ENCODE results near the gene SLC38A2. TPM values are rescaled to one million over a fixed set of nuclear protein-coding genes. Genes with fewer than 3 reads are reported as not detected.
A peak's percentile ranks its signal among the peaks of the same experiment; 100 is the strongest.

SLC38A2 gene
- total RNA-seq, 1 experiment from 2014 or later = 381 TPM

DNA sequence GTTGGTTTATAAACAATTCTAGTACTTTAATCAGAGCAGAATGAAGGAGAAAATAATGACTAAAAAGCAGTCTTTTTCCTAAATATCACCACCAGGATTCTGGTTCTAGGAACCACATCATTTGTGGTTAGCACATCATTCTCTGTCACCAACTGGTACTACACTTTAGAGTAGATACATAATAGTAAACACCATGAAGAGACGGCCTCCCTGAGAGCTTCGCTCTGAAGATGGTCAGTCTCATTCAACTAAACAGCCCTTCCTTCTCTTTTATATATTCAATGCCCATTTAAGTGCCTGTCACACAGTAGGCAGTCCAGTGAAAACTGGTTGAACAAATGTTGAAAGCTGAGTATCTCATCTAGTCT lies 10.9 kb downstream of the SLC38A2 start:
- peaks cover 40% of the 10 kb centered on the region for H3K4me1 Mint-ChIP-seq
- DNase-seq (ENCODE audit: low spot score) (no peak), ATAC-seq (no peak)
- no peaks in the 10 kb centered on the region for H3K9me3 Mint-ChIP-seq
- peaks cover 73% of the 10 kb centered on the region for H3K36me3 Mint-ChIP-seq
- H3K4me3 Mint-ChIP-seq = no peak overlapping the region
- 0 out of 2 replicates have a peak, but pooled peaks have one; percentile 44 for TF ChIP-seq PRRX2 (CRISPR knock-in tag; IDR thresholded peaks at IDR 0.05)
- TF ChIP-seq ZNF317 (CRISPR knock-in tag; IDR thresholded peaks at IDR 0.05; ENCODE audit: borderline replicate concordance, low read depth) = no peak
- no peak for TF ChIP-seq ZNF219 (CRISPR knock-in tag; IDR thresholded peaks at IDR 0.05; ENCODE audit: borderline replicate concordance)
- TF ChIP-seq KAT7 (CRISPR knock-in tag; IDR thresholded peaks at IDR 0.05; ENCODE audit: borderline replicate concordance) = no peak
- TF ChIP-seq RORB (CRISPR knock-in tag; IDR thresholded peaks at IDR 0.05) = no peak
- no peak for TF ChIP-seq ZNF396 (CRISPR knock-in tag; IDR thresholded peaks at IDR 0.05; ENCODE audit: borderline replicate concordance)
- TF ChIP-seq MYBL2 (CRISPR knock-in tag; IDR thresholded peaks at IDR 0.05) = no peak
- 0 out of 2 replicates have a peak, but pooled peaks have one; percentile 19 for TF ChIP-seq NFATC4 (CRISPR knock-in tag; IDR thresholded peaks at IDR 0.05)
- TF ChIP-seq IRF2 (CRISPR knock-in tag; IDR thresholded peaks at IDR 0.05; ENCODE audit: borderline replicate concordance, low read depth) = no peak
- no peak for TF ChIP-seq HMGA2 (CRISPR knock-in tag; IDR thresholded peaks at IDR 0.05)
- POLR2A ChIA-PET = no interaction called here
- no peaks in the 10 kb centered on the region for H3K27me3 Mint-ChIP-seq (ENCODE audit: low read depth)
- CTCF ChIA-PET = no interaction called here
- H3K27ac Mint-ChIP-seq = peak overlapping the region; percentile 26; the same call in 1 of the 2 replicates

DNA sequence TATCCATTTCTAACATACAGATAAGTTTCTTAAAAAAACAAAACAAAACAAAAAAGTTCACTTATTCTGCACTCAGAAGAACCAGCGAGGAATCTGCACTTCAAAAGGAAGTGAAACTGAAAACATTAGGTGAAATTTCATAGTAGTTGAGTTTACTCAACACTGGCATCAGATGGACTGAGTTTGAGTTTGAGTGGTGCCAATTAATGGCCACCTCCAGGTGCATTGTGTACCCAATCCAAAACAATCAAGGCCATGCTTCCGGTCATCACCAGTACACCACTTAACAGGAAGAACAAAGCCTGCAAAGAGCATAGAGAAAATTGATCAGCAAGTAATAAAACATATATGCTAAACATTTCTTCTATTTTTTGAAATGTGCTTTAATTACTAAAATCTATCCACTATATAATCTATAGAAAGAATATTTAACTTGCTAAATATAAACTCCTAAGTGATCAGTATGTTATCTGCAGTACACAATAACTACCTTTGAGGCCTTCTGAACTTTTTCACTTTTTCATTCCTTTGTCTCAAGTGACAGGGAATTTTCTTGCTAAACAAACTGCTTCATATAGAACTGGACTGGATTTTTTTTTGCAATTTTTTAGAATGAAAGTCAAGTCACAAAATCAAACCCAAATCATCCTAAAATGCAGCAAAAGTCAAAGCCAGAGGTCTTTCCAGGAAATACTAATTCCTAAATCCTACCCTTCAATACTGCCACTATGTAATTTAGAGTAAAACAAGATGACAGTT lies 11.5 kb downstream of the SLC38A2 start:
- DNase-seq (ENCODE audit: low spot score) (no peak), ATAC-seq (no peak)
- TF ChIP-seq ZNF121 (CRISPR knock-in tag; IDR thresholded peaks at IDR 0.05) = no peak
- TF ChIP-seq, protein P1, sequence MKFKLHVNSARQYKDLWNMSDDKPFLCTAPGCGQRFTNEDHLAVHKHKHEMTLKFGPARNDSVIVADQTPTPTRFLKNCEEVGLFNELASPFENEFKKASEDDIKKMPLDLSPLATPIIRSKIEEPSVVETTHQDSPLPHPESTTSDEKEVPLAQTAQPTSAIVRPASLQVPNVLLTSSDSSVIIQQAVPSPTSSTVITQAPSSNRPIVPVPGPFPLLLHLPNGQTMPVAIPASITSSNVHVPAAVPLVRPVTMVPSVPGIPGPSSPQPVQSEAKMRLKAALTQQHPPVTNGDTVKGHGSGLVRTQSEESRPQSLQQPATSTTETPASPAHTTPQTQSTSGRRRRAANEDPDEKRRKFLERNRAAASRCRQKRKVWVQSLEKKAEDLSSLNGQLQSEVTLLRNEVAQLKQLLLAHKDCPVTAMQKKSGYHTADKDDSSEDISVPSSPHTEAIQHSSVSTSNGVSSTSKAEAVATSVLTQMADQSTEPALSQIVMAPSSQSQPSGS (CRISPR knock-in tag; IDR thresholded peaks at IDR 0.05; ENCODE audit: borderline replicate concordance, low read depth) = no peak
- Mint-ChIP-seq H3K36me3 (peaks cover 67% of the 10 kb centered on the region), H3K27ac (no peak overlapping the region; the same call in 1 of the 2 replicates), H3K4me1 (peaks cover 40% of the 10 kb centered on the region), H3K27me3 (ENCODE audit: low read depth) (no peaks in the 10 kb centered on the region), H3K9me3 (no peaks in the 10 kb centered on the region), H3K4me3 (no peak overlapping the region)
- ChIA-PET CTCF (no interaction called here), POLR2A (no interaction called here)

DNA sequence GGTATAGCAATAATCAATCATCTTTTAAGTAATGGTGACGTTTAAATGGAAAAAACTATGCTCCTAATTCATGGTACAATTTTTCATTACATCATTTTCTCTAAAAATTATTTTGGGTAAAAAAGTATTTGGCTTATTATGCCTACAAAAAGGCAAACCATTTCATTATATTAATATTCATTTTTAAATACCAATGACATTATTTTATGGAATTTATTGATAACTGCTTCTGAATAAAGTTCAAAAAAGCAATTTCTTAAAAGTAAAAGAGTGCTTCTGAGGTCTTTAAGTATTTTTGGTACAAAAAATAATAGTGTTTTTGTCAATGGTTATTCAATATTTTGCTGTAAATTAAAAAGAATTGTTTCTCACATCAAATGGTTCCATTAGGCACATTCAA lies 12.2 kb downstream of the SLC38A2 start:
- POLR2A ChIA-PET = no interaction called here
- Mint-ChIP-seq H3K4me3 (no peak overlapping the region), H3K9me3 (no peaks in the 10 kb centered on the region), H3K27ac (no peak overlapping the region), H3K36me3 (peaks cover 60% of the 10 kb centered on the region), H3K27me3 (ENCODE audit: low read depth) (no peaks in the 10 kb centered on the region), H3K4me1 (peaks cover 37% of the 10 kb centered on the region)
- CTCF ChIA-PET = no interaction called here
- DNase-seq (ENCODE audit: low spot score) = no peak
- no peak for ATAC-seq
- TF ChIP-seq, protein P1 (CRISPR knock-in tag; IDR thresholded peaks at IDR 0.05; ENCODE audit: borderline replicate concordance, low read depth) = no peak
- TF ChIP-seq RORB (CRISPR knock-in tag; IDR thresholded peaks at IDR 0.05) = no peak
- TF ChIP-seq, protein P2, sequence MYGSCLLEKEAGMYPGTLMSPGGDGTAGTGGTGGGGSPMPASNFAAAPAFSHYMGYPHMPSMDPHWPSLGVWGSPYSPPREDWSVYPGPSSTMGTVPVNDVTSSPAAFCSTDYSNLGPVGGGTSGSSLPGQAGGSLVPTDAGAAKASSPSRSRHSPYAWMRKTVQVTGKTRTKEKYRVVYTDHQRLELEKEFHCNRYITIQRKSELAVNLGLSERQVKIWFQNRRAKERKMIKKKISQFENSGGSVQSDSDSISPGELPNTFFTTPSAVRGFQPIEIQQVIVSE (CRISPR knock-in tag; IDR thresholded peaks at IDR 0.05; ENCODE audit: borderline replicate concordance) = no peak
- TF ChIP-seq, protein P3, sequence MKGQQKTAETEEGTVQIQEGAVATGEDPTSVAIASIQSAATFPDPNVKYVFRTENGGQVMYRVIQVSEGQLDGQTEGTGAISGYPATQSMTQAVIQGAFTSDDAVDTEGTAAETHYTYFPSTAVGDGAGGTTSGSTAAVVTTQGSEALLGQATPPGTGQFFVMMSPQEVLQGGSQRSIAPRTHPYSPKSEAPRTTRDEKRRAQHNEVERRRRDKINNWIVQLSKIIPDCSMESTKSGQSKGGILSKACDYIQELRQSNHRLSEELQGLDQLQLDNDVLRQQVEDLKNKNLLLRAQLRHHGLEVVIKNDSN (CRISPR knock-in tag; IDR thresholded peaks at IDR 0.05) = no peak
- no peak for TF ChIP-seq ZBTB21 (CRISPR knock-in tag; IDR thresholded peaks at IDR 0.05; ENCODE audit: borderline replicate concordance)
- TF ChIP-seq ZNF121 (CRISPR knock-in tag; IDR thresholded peaks at IDR 0.05) = no peak
- TF ChIP-seq, protein P4, sequence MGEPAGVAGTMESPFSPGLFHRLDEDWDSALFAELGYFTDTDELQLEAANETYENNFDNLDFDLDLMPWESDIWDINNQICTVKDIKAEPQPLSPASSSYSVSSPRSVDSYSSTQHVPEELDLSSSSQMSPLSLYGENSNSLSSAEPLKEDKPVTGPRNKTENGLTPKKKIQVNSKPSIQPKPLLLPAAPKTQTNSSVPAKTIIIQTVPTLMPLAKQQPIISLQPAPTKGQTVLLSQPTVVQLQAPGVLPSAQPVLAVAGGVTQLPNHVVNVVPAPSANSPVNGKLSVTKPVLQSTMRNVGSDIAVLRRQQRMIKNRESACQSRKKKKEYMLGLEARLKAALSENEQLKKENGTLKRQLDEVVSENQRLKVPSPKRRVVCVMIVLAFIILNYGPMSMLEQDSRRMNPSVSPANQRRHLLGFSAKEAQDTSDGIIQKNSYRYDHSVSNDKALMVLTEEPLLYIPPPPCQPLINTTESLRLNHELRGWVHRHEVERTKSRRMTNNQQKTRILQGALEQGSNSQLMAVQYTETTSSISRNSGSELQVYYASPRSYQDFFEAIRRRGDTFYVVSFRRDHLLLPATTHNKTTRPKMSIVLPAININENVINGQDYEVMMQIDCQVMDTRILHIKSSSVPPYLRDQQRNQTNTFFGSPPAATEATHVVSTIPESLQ (CRISPR knock-in tag; IDR thresholded peaks at IDR 0.05) = no peak
- TF ChIP-seq, protein P5, sequence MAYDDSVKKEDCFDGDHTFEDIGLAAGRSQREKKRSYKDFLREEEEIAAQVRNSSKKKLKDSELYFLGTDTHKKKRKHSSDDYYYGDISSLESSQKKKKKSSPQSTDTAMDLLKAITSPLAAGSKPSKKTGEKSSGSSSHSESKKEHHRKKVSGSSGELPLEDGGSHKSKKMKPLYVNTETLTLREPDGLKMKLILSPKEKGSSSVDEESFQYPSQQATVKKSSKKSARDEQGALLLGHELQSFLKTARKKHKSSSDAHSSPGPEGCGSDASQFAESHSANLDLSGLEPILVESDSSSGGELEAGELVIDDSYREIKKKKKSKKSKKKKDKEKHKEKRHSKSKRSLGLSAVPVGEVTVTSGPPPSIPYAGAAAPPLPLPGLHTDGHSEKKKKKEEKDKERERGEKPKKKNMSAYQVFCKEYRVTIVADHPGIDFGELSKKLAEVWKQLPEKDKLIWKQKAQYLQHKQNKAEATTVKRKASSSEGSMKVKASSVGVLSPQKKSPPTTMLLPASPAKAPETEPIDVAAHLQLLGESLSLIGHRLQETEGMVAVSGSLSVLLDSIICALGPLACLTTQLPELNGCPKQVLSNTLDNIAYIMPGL (CRISPR knock-in tag; IDR thresholded peaks at IDR 0.05) = no peak
- no peak for TF ChIP-seq NFE2L1 (CRISPR knock-in tag; IDR thresholded peaks at IDR 0.05)
- no peak for TF ChIP-seq ZNF219 (CRISPR knock-in tag; IDR thresholded peaks at IDR 0.05; ENCODE audit: borderline replicate concordance)
- TF ChIP-seq NR2C2 (CRISPR knock-in tag; IDR thresholded peaks at IDR 0.05) = no peak
- TF ChIP-seq, protein P6, sequence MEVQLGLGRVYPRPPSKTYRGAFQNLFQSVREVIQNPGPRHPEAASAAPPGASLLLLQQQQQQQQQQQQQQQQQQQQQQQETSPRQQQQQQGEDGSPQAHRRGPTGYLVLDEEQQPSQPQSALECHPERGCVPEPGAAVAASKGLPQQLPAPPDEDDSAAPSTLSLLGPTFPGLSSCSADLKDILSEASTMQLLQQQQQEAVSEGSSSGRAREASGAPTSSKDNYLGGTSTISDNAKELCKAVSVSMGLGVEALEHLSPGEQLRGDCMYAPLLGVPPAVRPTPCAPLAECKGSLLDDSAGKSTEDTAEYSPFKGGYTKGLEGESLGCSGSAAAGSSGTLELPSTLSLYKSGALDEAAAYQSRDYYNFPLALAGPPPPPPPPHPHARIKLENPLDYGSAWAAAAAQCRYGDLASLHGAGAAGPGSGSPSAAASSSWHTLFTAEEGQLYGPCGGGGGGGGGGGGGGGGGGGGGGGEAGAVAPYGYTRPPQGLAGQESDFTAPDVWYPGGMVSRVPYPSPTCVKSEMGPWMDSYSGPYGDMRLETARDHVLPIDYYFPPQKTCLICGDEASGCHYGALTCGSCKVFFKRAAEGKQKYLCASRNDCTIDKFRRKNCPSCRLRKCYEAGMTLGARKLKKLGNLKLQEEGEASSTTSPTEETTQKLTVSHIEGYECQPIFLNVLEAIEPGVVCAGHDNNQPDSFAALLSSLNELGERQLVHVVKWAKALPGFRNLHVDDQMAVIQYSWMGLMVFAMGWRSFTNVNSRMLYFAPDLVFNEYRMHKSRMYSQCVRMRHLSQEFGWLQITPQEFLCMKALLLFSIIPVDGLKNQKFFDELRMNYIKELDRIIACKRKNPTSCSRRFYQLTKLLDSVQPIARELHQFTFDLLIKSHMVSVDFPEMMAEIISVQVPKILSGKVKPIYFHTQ (CRISPR knock-in tag; IDR thresholded peaks at IDR 0.05) = no peak
